Frontal cortex (tissue), 4 donors: Measurements from ENCODE around the gene DHX30. TPM values are rescaled to one million over a fixed set of nuclear protein-coding genes. Genes with fewer than 3 reads are reported as not detected.
"Not testable (repeated sequence)": the region's sequence is repeated elsewhere in the genome, so short reads cannot be mapped to it uniquely, and the experiment has no call there.

Experiments used
- DNase-seq, 2 donors: peaks; one replicate each; pipeline ENCODE4 v3.0.0; 2012; ENCODE audit warnings: low spot score in 2 of 2
- FAIRE-seq: peaks from 2 replicates; lab custom pipeline; 2012; peaks lifted over from hg19 to GRCh38; lab: Jason Lieb, UNC
- total RNA-seq: library from RNA; depleted of rRNA; stranded (reverse); fragments of >200 nt; gene quantifications from one replicate; pipeline ENCODE4 v1.2.3, GENCODE V29; 2014
- donor health status: control.
- donor health status: control.
- donor health status: control.

The DHX30 gene, protein sequence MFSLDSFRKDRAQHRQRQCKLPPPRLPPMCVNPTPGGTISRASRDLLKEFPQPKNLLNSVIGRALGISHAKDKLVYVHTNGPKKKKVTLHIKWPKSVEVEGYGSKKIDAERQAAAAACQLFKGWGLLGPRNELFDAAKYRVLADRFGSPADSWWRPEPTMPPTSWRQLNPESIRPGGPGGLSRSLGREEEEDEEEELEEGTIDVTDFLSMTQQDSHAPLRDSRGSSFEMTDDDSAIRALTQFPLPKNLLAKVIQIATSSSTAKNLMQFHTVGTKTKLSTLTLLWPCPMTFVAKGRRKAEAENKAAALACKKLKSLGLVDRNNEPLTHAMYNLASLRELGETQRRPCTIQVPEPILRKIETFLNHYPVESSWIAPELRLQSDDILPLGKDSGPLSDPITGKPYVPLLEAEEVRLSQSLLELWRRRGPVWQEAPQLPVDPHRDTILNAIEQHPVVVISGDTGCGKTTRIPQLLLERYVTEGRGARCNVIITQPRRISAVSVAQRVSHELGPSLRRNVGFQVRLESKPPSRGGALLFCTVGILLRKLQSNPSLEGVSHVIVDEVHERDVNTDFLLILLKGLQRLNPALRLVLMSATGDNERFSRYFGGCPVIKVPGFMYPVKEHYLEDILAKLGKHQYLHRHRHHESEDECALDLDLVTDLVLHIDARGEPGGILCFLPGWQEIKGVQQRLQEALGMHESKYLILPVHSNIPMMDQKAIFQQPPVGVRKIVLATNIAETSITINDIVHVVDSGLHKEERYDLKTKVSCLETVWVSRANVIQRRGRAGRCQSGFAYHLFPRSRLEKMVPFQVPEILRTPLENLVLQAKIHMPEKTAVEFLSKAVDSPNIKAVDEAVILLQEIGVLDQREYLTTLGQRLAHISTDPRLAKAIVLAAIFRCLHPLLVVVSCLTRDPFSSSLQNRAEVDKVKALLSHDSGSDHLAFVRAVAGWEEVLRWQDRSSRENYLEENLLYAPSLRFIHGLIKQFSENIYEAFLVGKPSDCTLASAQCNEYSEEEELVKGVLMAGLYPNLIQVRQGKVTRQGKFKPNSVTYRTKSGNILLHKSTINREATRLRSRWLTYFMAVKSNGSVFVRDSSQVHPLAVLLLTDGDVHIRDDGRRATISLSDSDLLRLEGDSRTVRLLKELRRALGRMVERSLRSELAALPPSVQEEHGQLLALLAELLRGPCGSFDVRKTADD
- 68.9 TPM for total RNA-seq

- DNase-seq (peak; percentile 94 to 97), FAIRE-seq (no peak)
These were observed at the start of gene DHX30 for GRCh38 chr3:47802734-47803479. Gene DHX30, plus strand, starts transcription at chr3:47803138. Its CDS starts 7,546 bp downstream, at chr3:47810684.

DNA sequence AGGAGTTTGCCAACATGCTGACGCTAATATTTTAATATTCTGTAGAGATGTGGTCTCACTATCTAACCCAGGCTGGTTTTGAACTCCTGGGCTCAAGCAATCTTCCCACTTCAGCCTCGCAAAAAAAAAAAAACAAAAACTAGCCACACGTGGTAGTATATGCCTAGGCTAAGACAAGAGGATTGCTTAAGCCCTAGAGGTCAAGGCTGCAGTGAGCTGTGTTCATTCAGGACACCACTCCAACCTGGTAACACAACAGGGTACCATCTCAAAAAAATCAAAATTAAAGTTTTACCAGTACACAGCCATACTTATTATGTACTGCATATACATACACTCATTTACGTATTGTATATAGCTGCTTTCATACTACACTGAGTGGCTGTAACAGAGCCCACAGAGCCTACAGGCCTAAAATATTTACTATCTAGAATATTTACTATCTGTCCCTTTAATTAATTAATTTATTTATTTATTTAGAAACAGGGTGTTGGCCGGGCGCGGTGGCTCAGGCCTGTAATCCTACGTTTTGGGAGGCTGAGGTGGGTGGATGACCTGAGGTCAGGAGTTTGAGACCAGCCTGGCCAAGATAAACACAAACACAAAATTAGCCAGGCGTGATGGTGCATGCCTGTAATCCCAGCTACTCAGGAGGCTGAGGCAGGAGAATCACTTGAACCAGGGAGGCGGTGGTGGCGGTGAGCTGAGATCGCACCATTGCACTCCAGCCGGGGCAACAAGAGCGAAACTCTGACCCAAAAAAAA is 44.5 kb upstream of the DHX30 start:
- DNase-seq (no peak), FAIRE-seq (no peak)

DNA sequence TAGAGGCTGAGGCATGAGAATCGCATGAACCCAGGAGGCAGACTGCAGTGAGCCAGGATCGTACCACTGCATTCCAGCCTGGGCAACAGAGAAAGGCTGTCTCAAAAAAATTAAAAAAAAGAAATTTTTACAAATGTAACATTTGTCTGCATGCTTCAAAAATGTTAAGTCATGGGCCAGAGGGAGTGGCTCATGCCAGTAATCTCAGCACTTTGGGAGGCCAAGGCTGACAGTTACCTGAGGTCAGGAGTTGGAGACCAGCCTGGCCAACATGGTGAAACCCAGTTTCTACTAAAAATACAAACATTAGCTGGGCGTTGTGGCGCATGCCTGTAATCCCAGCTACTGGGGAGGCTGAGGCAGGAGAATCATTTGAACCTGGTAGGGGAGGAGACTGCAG is 42.7 kb upstream of the DHX30 start:
- FAIRE-seq, DNase-seq: not testable (repeated sequence)

DNA sequence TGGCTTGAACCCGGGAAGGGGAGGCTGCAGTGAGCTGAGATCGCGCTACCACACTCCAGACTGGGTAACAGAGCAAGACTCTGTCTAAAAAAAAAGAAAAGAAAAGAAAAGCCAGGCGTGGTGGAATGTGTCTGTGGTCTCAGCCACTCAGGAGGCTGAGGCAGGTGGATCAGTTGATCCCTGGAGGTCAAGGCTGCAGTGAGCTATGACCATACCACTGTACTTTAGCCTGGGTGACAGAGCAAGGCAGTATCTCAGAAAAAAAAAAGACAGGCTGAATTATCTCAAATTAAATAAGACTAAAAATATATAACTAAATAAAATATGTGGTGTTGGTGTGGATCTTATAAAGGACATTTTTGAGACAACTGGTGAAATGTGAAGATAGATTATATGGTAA is 41.9 kb upstream of the DHX30 start:
- DNase-seq (no peak), FAIRE-seq (no peak)

DNA sequence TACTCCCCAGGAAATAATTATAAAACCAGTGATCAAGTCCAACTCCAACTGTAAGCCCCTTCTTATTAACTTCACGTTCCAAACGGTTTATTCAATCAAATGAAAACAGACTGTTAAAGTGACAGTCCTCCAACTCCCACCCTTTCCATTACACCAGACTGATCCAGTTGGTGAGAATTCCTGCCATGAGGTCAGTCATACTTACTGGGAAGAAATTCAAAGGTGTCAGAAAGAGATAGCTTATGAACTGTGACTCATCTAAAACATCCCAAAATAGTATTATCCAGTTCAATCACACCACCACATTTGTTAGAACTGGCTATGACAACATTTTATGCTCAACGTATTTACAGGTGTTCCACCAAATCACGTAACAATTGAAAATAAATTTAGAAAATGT is 40.7 kb upstream of the DHX30 start:
- FAIRE-seq (no peak), DNase-seq (no peak)

- no peak for DNase-seq
- FAIRE-seq = no peak
These were observed 36.8 kb upstream of the DHX30 start for GRCh38 chr3:47766186-47766585.

DNA sequence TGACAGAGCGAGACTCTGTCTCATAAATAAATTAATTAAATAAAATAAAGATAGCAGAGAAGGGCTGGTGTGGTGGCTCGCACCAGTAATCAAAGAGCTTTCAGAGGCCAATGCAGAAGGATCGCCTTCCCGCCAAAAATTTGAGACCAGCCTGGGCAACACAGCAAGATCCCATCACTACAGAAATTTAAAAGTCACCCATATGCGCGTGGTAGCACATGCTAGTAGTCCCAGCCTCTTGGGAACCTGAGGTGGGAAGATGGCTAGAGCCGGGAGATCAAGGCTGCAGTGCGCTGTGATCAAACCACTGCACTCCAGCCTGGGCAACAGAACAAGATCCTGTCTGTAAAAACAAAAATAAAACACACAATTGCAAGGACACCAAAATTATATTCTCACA is 30.9 kb upstream of the DHX30 start:
- FAIRE-seq = no peak
- no peak for DNase-seq

GRCh38 chr3:47772788-47773187 is 30.1 kb upstream of the DHX30 start:
- DNase-seq (peak in 1 of 2 donors; percentile 10), FAIRE-seq (no peak)

DNA sequence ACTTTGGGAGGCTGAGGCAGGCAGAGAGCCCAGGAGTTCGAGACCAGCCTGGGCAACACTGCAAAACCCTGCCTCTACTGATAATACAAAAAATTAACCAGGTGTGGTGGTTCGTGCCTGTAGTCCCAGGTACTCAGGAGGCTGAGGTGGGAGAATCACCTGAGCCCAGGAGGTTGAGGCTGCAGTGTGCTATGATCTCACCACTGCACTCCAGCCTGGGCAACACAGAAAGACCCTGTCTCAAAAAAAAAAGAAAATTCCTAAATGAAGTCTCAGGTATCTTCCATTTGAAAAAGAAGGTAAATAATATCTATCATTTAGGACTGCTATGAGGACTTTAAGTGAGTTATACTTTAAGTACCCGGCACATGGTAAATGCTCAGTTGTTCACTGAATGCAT is 24.2 kb upstream of the DHX30 start:
- no peak for FAIRE-seq
- no peak for DNase-seq

GRCh38 chr3:47780741-47781684 is 21.9 kb upstream of the DHX30 start:
- peak; percentile 77 to 83 for DNase-seq
- no peak for FAIRE-seq

- FAIRE-seq (no peak), DNase-seq (peak; percentile 96 to 97)
These were observed 21.1 kb upstream of the DHX30 start, which contains the start of gene SMARCC1 for GRCh38 chr3:47781685-47782445. Gene SMARCC1, minus strand, starts transcription at chr3:47781893. Its CDS starts 96 bp downstream, at chr3:47781797.

- DNase-seq = no peak
- no peak for FAIRE-seq
These were observed 20.3 kb upstream of the DHX30 start for GRCh38 chr3:47782446-47783308.

DNA sequence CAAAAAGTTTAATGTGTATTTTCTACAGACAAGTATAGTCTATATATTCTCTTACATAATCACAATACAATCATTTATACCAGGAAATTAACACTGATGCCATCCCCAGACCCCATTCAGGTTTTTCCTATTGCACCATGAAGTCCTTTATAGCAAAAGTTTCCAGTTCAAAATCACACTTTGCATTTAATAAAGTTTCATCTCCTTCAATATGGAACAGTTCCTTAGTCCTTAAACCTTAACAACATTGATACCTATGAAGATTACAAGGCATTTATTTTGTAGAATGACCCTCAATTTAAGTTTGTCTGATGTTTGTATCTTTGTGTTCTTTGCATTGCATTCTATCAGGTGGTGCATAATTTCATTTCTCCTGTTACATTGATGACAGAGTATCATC is 19.3 kb upstream of the DHX30 start:
- no peak for FAIRE-seq
- DNase-seq = no peak

GRCh38 chr3:47791193-47791855 is 11.6 kb upstream of the DHX30 start:
- DNase-seq = no peak
- FAIRE-seq = no peak

GRCh38 chr3:47792699-47793098 is 10.2 kb upstream of the DHX30 start:
- DNase-seq = no peak
- no peak for FAIRE-seq

GRCh38 chr3:47794544-47794943 is 8.4 kb upstream of the DHX30 start:
- DNase-seq (no peak), FAIRE-seq (no peak)
